PC-3 (cell line): Measurements from ENCODE around the gene CHAC1. TPM values are rescaled to one million over a fixed set of nuclear protein-coding genes. Genes with fewer than 3 reads are reported as not detected.

Experiments used
- ATAC-seq: fragments of 200-7000 bp; cut with Tn5 transposase; 2 replicates; pipeline ENCODE4 v1.9.1; 2020; ENCODE audit warnings: mild to moderate bottlenecking, moderate library complexity
- BruUV-seq: library from RNA; stranded (reverse); fragments of 400-500 nt; replicated peaks from 2 replicates; lab custom pipeline; 2021; lab: Mats Ljungman, UMichigan
- CTCF ChIA-PET: fragments of 300-600 bp; sonication (Branson Sonifier 250); formaldehyde crosslinking; loops from one replicate; lab custom pipeline; 2022; ENCODE audit warnings: antibody characterized with exemption; lab: Charles Lee
- POLR2A ChIA-PET: fragments of 300-600 bp; sonication (Branson Sonifier 250); formaldehyde crosslinking; loops from one replicate; lab custom pipeline; 2022; ENCODE audit warnings: antibody characterized with exemption; ENCODE audit not compliant: unreplicated experiment; lab: Charles Lee
- DNase-seq: peaks from one replicate; pipeline ENCODE4 v3.0.0-alpha.2; 2015
- H2AFZ ChIP-seq: fragments of 300-600 bp; sonication (generic); 2 replicates; pipeline ENCODE4 v1.6.0; 2016; ENCODE audit warnings: antibody characterized with exemption, low read length
- H3F3A ChIP-seq: fragments of 300-600 bp; sonication (generic); one replicate; pipeline ENCODE4 v1.6.0; 2017; ENCODE audit warnings: antibody characterized with exemption, low read length, control low read depth, mild to moderate bottlenecking; ENCODE audit not compliant: unreplicated experiment
- H3K27ac ChIP-seq: fragments of 300-600 bp; sonication (generic); 2 replicates; pipeline ENCODE4 v1.5.1; 2016; ENCODE audit warnings: mild to moderate bottlenecking, low read length
- H3K27me3 ChIP-seq: fragments of 300-600 bp; sonication (generic); 2 replicates; pipeline ENCODE4 v1.6.1; 2016; ENCODE audit warnings: low read length, mixed read lengths
- H3K36me3 ChIP-seq: fragments of 300-600 bp; sonication (generic); 2 replicates; pipeline ENCODE4 v1.6.1; 2016; ENCODE audit warnings: low read depth, mixed run types, low read length, mixed read lengths
- H3K4me1 ChIP-seq: fragments of 300-600 bp; sonication (generic); 2 replicates; pipeline ENCODE4 v1.5.1; 2016; ENCODE audit warnings: low read length; ENCODE audit not compliant: insufficient read depth
- H3K4me2 ChIP-seq: fragments of 300-600 bp; sonication (generic); 2 replicates; pipeline ENCODE4 v1.6.0; 2016; ENCODE audit warnings: low read length
- H3K4me3 ChIP-seq: fragments of 300-600 bp; sonication (generic); 2 replicates; pipeline ENCODE4 v1.5.1; 2016; ENCODE audit warnings: mild to moderate bottlenecking, low read length, mixed read lengths
- H3K79me2 ChIP-seq: fragments of 300-600 bp; sonication (generic); 2 replicates; pipeline ENCODE4 v1.6.1; 2017; ENCODE audit warnings: low read length, mixed read lengths
- H3K9ac ChIP-seq: fragments of 300-600 bp; sonication (generic); 2 replicates; pipeline ENCODE4 v1.6.0; 2016; ENCODE audit warnings: mild to moderate bottlenecking, low read length
- H3K9me2 ChIP-seq: fragments of 300-600 bp; sonication (generic); replicated peaks from 2 replicates; pipeline ENCODE4 v1.6.1; 2016; ENCODE audit warnings: mixed run types, low read length, mixed read lengths
- H3K9me3 ChIP-seq: fragments of 300-600 bp; sonication (generic); 2 replicates; pipeline ENCODE4 v1.6.1; 2016; ENCODE audit warnings: low read length, mixed read lengths
- H4K20me1 ChIP-seq: fragments of 300-600 bp; sonication (generic); 2 replicates; pipeline ENCODE4 v1.6.1; 2016; ENCODE audit warnings: low read length, mixed read lengths
- EZH2 ChIP-seq: fragments of 300-600 bp; sonication (generic); IDR thresholded peaks from one replicate; pipeline ENCODE4 v1.6.1; 2017; ENCODE audit warnings: antibody characterized with exemption, mild to moderate bottlenecking, low read length; ENCODE audit not compliant: unreplicated experiment
- EZH2phosphoT487 ChIP-seq: fragments of 300-600 bp; sonication (generic); IDR thresholded peaks from 2 replicates; pipeline ENCODE4 v1.6.1; 2018; ENCODE audit warnings: mild to moderate bottlenecking, antibody characterized with exemption, low read length, borderline replicate concordance
- intact Hi-C: fragments of 100-400 bp; cut with micrococcal nuclease; formaldehyde crosslinking; loops from 2 replicates; pipeline ENCODE4 v1.9.0; 2023
- total RNA-seq: library from RNA; depleted of rRNA; stranded (reverse); fragments of >200 nt; gene quantifications from 2 replicates; pipeline ENCODE4 v1.2.3, GENCODE V29; 2014
- TF ChIP-seq, protein P1 (sequence below): fragments of 300-600 bp; sonication (generic); conservative IDR thresholded peaks from 2 replicates; pipeline ENCODE4 v1.5.1; 2017; ENCODE audit warnings: antibody characterized with exemption, low read depth, mild to moderate bottlenecking, low read length

Gene CHAC1
- total RNA-seq, 1 experiment from 2014 or later = 13.3 TPM

- Histone ChIP-seq H3K4me1 (peaks cover 18% of the 10 kb centered on the region), H3K36me3 (no peaks in the 10 kb centered on the region), H3F3A (no peaks in the 10 kb centered on the region), H3K4me3 (no peak overlapping the region), H3K9me2 (no peaks in the 10 kb centered on the region), H4K20me1 (no peaks in the 10 kb centered on the region), H2AFZ (no peak overlapping the region), H3K27me3 (no peaks in the 10 kb centered on the region), H3K9me3 (no peaks in the 10 kb centered on the region), H3K79me2 (no peaks in the 10 kb centered on the region), H3K27ac (no peak overlapping the region), H3K9ac (no peak overlapping the region), H3K4me2 (no peak overlapping the region)
- BruUV-seq = no TSS peak
- POLR2A ChIA-PET = no interaction called here
- TF ChIP-seq EZH2 (no peak), EZH2phosphoT487 (no peak)
- TF ChIP-seq, protein P1, sequence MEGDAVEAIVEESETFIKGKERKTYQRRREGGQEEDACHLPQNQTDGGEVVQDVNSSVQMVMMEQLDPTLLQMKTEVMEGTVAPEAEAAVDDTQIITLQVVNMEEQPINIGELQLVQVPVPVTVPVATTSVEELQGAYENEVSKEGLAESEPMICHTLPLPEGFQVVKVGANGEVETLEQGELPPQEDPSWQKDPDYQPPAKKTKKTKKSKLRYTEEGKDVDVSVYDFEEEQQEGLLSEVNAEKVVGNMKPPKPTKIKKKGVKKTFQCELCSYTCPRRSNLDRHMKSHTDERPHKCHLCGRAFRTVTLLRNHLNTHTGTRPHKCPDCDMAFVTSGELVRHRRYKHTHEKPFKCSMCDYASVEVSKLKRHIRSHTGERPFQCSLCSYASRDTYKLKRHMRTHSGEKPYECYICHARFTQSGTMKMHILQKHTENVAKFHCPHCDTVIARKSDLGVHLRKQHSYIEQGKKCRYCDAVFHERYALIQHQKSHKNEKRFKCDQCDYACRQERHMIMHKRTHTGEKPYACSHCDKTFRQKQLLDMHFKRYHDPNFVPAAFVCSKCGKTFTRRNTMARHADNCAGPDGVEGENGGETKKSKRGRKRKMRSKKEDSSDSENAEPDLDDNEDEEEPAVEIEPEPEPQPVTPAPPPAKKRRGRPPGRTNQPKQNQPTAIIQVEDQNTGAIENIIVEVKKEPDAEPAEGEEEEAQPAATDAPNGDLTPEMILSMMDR = no peak
- ATAC-seq = no peak
- intact Hi-C loops = no loop called here
- CTCF ChIA-PET = no interaction called here
- DNase-seq = no peak
Observed at GRCh38 chr15:40911693-40912092, 41.6 kb upstream of the CHAC1 start.

GRCh38 chr15:40912478-40912877, 40.8 kb upstream of the CHAC1 start:
- Histone ChIP-seq H3K4me2 (no peak overlapping the region), H3K27me3 (no peaks in the 10 kb centered on the region), H3K4me3 (no peak overlapping the region), H3K9ac (no peak overlapping the region), H3K27ac (no peak overlapping the region), H3K79me2 (no peaks in the 10 kb centered on the region), H3K9me3 (no peaks in the 10 kb centered on the region), H3K4me1 (peaks cover 11% of the 10 kb centered on the region), H2AFZ (no peak overlapping the region), H3F3A (no peaks in the 10 kb centered on the region), H3K36me3 (no peaks in the 10 kb centered on the region), H3K9me2 (no peaks in the 10 kb centered on the region), H4K20me1 (no peaks in the 10 kb centered on the region)
- ATAC-seq (no peak), DNase-seq (no peak)
- TF ChIP-seq EZH2phosphoT487 = no peak
- no peak for TF ChIP-seq EZH2
- TF ChIP-seq, protein P1 = no peak
- ChIA-PET CTCF (no interaction called here), POLR2A (no interaction called here)
- BruUV-seq = no TSS peak
- intact Hi-C loops = no loop called here

DNA sequence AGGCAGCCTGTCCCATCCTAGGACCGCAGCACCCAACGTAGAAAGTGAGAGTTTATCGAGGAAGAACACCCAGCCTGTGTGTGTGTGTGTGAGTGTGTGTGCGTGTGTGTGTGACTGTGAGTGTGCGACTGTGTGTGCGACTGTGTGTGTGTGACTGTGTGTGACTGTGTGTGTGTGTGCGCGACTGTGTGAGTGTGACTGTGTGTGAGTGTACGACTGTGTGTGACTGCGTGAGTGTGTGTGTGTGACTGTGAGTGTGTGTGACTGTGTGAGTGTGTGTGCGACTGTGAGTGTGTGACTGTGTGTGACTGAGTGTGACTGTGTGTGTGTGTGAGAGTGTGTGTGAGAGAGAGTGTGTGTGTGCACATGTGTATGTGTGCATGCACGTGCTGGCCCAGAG, 39.3 kb upstream of the CHAC1 start:
- Histone ChIP-seq H3K9me2 (no peaks in the 10 kb centered on the region), H3K4me2 (no peak overlapping the region)
- TF ChIP-seq, protein P1 = no peak
- TF ChIP-seq EZH2 (no peak), EZH2phosphoT487 (no peak)

More for the DNA sequence above, 39.3 kb upstream of the CHAC1 start:
- Histone ChIP-seq H2AFZ (no peak overlapping the region), H3K36me3 (no peaks in the 10 kb centered on the region), H3K27ac (no peak overlapping the region), H3K4me1 (peaks cover 7% of the 10 kb centered on the region; the same call in 1 of the 2 replicates), H3K9ac (no peak overlapping the region), H3K27me3 (no peaks in the 10 kb centered on the region), H4K20me1 (no peaks in the 10 kb centered on the region), H3F3A (no peaks in the 10 kb centered on the region), H3K79me2 (no peaks in the 10 kb centered on the region), H3K9me3 (no peaks in the 10 kb centered on the region), H3K4me3 (no peak overlapping the region)
- ChIA-PET CTCF (no interaction called here), POLR2A (no interaction called here)
- DNase-seq (no peak), ATAC-seq (no peak)
- intact Hi-C loops = no loop called here
- BruUV-seq = no TSS peak
